GM12873 (cell line): Measurements from ENCODE around the gene GLTP.

Experiments used
- TF ChIP-seq, protein P1 (sequence below): IDR thresholded peaks from 2 replicates; pipeline ENCODE4 v1.5.1; 2012; ENCODE audit warnings: low read depth, mild to moderate bottlenecking, moderate library complexity, low read length, control low read depth; ENCODE audit not compliant: insufficient read depth; ENCODE audit errors: missing control alignments

The GLTP gene

DNA sequence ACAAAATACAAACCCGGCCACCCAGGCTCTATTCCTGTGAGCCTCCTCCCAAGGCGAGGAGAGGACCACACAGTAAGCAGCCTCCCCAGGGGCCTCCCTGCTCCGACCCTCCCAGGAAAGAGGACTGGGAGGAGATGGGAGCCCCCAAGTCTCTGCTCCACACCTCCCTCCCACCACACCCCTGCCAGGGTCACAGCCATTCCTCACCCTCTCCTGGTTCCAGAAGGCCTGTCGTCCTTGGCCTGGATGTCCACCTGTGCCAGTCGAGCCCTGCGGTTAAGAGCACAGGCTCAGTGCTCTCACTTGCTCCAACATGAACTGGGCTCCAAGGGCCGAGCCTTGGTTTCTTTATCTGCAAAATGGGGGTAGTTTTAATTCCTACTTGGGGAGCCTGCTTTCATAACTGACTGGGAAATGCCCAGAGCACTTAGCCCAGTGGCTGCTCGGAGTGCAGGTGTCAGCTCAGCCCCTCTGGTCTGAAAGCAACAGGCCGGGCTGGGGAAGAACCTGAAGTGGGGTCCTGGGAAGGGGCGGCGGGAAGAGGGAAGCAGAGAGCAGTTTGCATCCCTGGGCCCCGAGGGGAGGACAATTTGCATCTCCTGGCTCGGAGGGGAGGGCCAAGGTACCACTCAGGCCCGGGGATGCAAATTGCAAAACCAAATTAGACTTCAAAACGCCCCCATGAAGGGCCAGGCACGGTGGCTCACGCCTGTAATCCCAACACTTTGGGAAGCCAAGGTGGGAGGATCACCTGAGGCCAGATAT, 43.3 kb upstream of the GLTP start:
- TF ChIP-seq, protein P1, sequence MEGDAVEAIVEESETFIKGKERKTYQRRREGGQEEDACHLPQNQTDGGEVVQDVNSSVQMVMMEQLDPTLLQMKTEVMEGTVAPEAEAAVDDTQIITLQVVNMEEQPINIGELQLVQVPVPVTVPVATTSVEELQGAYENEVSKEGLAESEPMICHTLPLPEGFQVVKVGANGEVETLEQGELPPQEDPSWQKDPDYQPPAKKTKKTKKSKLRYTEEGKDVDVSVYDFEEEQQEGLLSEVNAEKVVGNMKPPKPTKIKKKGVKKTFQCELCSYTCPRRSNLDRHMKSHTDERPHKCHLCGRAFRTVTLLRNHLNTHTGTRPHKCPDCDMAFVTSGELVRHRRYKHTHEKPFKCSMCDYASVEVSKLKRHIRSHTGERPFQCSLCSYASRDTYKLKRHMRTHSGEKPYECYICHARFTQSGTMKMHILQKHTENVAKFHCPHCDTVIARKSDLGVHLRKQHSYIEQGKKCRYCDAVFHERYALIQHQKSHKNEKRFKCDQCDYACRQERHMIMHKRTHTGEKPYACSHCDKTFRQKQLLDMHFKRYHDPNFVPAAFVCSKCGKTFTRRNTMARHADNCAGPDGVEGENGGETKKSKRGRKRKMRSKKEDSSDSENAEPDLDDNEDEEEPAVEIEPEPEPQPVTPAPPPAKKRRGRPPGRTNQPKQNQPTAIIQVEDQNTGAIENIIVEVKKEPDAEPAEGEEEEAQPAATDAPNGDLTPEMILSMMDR = no peak

DNA sequence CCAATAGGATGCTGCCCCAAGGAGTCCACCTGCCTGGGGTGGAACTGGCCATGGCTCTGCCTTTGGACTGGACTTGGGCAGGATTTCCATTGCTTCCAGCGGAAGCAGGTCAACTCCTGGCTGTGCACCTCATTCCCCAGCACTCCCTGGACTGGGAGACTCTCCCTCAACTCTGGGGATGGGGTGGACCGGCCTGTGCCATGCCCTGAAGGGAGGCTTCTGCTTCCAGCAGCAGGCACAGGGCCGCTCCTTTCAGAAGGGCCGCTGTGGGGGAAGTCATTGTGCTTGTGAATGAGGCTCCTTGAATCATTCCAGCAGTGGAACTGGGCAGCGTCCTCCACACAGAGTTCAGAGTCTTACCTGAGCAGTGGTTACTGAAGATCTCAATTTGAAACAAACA, 42.7 kb upstream of the GLTP start:
- TF ChIP-seq, protein P1 = no peak

DNA sequence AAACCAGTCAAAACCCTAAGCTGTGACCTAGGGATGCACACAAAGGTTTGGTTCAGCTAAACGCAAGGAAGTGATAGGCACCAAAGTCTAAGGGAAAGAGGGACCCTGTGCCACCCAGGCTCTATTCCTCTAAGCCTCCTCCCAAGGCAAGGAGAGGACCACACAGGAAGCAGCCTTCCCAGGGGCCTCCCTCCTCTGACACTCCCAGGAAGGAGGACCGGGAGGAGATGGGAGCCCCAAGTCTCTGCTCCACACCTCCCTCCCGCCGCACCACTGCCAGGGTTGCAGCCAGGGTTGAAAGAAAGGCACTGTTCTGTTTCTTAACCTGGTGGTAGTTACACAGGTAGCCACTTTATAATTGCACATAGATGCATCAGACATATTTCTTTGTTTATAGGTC, 41.6 kb upstream of the GLTP start:
- TF ChIP-seq, protein P1 = no peak

DNA sequence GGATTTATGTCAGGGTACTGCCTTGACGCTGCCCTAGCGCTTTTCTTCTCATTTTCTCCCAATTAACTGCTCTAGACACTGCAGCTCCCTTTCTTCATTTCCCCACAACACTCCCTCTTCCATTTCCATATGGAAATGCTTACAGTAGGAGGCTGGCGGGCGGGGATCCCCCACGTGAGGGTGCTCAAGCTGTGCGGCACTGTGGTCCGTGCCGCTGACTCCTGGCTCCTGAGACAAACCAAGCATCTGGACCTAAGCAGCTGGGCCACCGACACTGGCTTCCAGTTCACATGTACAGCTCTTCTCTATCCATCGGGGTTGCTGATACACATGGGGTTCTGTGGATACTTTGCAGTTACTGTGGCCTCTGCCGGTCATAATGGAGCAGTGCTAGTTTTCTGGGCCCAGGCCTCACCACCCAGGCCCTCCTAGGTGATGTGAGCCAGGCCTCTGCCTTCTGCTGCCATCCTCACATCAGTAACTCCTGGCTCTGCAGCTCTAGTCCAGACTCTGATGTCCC, 40.0 kb upstream of the GLTP start:
- TF ChIP-seq, protein P1 = no peak

DNA sequence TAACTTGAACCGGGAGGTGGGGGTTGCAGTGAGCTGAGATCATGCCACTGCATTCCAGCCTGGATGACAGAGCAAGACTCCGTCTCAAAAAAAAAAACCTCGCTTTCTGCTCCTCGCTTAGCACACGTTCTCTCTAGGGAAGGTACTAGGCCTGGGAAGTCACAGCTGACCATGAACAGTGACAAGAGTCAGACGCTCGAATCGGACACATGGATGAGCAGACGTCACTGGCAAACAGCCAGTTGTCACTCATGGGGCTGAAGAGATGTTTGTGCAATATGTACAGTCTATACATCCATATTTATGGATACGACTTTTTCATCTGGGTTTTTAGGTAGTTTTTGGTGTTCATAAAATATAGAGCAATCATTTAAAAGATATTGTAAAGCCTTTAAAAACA, 39.1 kb upstream of the GLTP start:
- TF ChIP-seq, protein P1 = no peak

DNA sequence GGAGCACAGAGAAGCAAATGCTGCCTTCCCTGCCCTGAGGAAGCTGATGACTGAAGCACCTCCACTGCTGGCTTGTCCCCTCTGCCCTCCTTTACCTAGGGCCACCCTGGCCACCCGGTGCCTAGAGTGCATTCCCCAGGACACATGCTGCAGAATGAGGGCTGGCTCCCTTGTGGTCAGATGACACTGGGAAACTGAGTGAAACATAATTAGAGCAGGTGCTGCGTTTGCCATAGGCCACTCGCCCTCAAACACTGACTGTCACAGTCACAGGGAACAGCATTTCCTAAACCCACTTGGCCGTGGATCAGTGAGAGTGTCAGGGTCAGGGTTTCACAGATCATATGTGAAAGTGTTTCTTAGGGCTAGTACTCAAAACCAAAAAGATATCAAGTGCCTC, 35.7 kb upstream of the GLTP start:
- TF ChIP-seq, protein P1 = no peak

DNA sequence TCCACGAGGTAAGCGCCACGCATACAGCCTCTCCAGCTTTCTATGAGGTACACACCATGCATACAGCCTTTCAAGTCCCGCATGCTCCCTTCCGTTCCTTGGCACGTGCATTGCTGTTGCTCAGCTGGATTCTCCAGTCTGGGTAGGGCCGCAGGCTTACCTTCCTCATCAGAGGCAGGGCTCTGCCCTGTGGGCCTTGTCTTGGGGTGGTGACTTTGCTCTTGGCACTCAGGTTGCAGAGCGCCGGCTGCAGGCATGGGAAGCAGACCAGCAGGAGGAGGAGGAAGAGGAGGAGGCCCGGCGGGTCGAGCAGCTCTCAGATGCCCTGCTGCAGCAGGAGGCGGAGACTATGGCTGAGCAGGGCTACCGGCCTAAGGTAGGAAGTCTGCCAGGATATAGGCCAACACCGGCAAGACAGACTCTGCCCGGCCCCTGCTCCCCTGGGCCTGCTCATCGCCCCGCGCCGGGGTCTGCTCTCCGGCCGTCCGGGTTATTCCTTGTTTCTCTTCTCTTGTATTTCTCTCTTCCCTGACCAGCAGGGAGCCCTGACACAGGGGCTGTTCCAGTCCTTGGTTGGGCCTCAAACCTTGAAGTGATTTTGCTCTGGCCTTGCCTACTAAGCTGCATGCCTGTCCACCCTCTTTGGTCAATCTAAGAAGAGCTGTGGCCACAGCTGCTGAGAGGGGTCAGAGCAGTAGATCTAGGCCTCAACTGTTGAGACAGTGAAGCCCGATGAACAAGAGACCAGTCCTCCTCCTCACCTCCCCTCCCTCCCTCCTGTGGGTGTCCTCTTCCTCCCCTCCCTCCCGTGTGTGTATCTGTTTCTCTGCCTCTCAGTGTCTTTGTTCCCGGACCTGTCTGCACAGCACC, 35.1 kb upstream of the GLTP start:
- TF ChIP-seq, protein P1 = no peak
